ENCODE measurements around the gene SLC35F4.
"Not testable (repeated sequence)": the region's sequence is repeated elsewhere in the genome, so short reads cannot be mapped to it uniquely, and the experiment has no call there.

Gene SLC35F4

GRCh38 chr14:57712102-57712501 lies 153.8 kb downstream of the SLC35F4 start:
- H3K9me3 ChIP-seq (ENCODE audit: control insufficient read depth in 2 of 2, low read length in 2 of 2), result peaks cover 0 to 5% of the 10 kb centered on the region in 2 donors
- H3K27ac ChIP-seq (ENCODE audit: low read depth in 2 of 2, low read length in 2 of 2), result no peak overlapping the region
- no peaks in the 10 kb centered on the region for H3K27me3 ChIP-seq (ENCODE audit: control insufficient read depth in 2 of 2, insufficient read depth in 2 of 2, low read length in 2 of 2)
- no peak overlapping the region for H3K9ac ChIP-seq (ENCODE audit: low read depth in 1 of 2, low read length in 2 of 2)
- no peaks in the 10 kb centered on the region for H3K36me3 ChIP-seq (ENCODE audit: control insufficient read depth in 2 of 2, insufficient read depth in 2 of 2, low read length in 2 of 2)
- H3K4me1 ChIP-seq (ENCODE audit: control insufficient read depth in 2 of 2, insufficient read depth in 2 of 2, low read length in 2 of 2), result no peaks in the 10 kb centered on the region
- H3K4me3 ChIP-seq (ENCODE audit: low read length in 2 of 2), result no peak overlapping the region

GRCh38 chr14:57709909-57710308 lies 156.0 kb downstream of the SLC35F4 start:
- H3K27ac ChIP-seq (ENCODE audit: low read depth in 2 of 2, low read length in 2 of 2), result no peak overlapping the region
- no peaks in the 10 kb centered on the region for H3K4me1 ChIP-seq (ENCODE audit: control insufficient read depth in 2 of 2, insufficient read depth in 2 of 2, low read length in 2 of 2)
- no peaks in the 10 kb centered on the region for H3K27me3 ChIP-seq (ENCODE audit: control insufficient read depth in 2 of 2, insufficient read depth in 2 of 2, low read length in 2 of 2)
- no peaks in the 10 kb centered on the region for H3K36me3 ChIP-seq (ENCODE audit: control insufficient read depth in 2 of 2, insufficient read depth in 2 of 2, low read length in 2 of 2)
- no peak overlapping the region for H3K9ac ChIP-seq (ENCODE audit: low read depth in 1 of 2, low read length in 2 of 2)
- H3K4me3 ChIP-seq (ENCODE audit: low read length in 2 of 2), result no peak overlapping the region
- peaks cover 0 to 5% of the 10 kb centered on the region in 2 donors for H3K9me3 ChIP-seq (ENCODE audit: control insufficient read depth in 2 of 2, low read length in 2 of 2)

DNA sequence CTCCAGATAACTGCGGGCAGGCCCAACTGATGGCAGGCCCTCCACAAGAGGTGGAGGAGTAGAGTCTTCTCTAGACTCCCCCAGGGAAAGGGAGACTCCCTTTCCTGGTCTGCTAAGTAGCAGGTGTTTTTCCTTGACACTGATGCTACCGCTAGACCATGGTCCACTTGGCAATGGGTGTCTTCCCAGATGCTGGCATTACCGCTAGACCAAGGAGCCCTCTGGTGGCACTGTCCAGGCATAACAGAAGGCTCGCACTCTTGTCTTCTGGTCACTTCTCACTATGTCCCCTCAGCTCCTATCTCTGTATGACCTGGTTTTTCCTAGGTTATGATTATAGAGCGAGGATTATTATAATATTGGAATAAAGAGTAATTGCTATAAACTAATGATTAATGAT lies 156.8 kb downstream of the SLC35F4 start:
- not testable (repeated sequence) for H3K9me3 ChIP-seq (ENCODE audit: control insufficient read depth in 2 of 2, low read length in 2 of 2); H3K27me3 ChIP-seq (ENCODE audit: control insufficient read depth in 2 of 2, insufficient read depth in 2 of 2, low read length in 2 of 2); H3K36me3 ChIP-seq (ENCODE audit: control insufficient read depth in 2 of 2, insufficient read depth in 2 of 2, low read length in 2 of 2)

DNA sequence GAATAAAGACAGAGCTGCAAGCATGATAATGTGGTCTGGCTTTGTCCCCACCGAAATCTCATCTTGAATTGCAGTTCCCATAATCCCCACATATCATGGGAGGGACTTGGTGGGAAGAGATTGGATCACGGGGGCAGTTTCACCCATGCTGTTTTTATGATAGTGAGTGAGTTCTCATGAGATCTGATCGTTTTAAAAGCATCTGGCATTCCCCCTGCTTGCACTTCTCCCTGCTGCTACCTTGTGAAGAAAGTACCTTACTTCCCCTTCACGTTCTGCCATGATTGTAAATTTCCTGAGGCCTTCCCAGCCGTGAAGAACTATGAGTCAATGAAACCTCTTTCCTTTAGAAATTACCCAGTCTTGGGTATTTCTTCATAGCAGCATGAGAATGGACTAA lies 158.7 kb downstream of the SLC35F4 start:
- peaks cover 0 to 5% of the 10 kb centered on the region in 2 donors for H3K9me3 ChIP-seq (ENCODE audit: control insufficient read depth in 2 of 2, low read length in 2 of 2)
- no peaks in the 10 kb centered on the region for H3K4me1 ChIP-seq (ENCODE audit: control insufficient read depth in 2 of 2, insufficient read depth in 2 of 2, low read length in 2 of 2)
- H3K36me3 ChIP-seq (ENCODE audit: control insufficient read depth in 2 of 2, insufficient read depth in 2 of 2, low read length in 2 of 2), result no peaks in the 10 kb centered on the region
- no peak overlapping the region for H3K9ac ChIP-seq (ENCODE audit: low read depth in 1 of 2, low read length in 2 of 2)
- H3K27ac ChIP-seq (ENCODE audit: low read depth in 2 of 2, low read length in 2 of 2), result no peak overlapping the region
- H3K27me3 ChIP-seq (ENCODE audit: control insufficient read depth in 2 of 2, insufficient read depth in 2 of 2, low read length in 2 of 2), result no peaks in the 10 kb centered on the region
- no peak overlapping the region for H3K4me3 ChIP-seq (ENCODE audit: low read length in 2 of 2)

More for the DNA sequence above, 156.8 kb downstream of the SLC35F4 start:
- H3K27ac ChIP-seq (ENCODE audit: low read depth in 2 of 2, low read length in 2 of 2); H3K4me1 ChIP-seq (ENCODE audit: control insufficient read depth in 2 of 2, insufficient read depth in 2 of 2, low read length in 2 of 2); H3K4me3 ChIP-seq (ENCODE audit: low read length in 2 of 2); H3K9ac ChIP-seq (ENCODE audit: low read depth in 1 of 2, low read length in 2 of 2): not testable (repeated sequence)

- peaks cover 0 to under 1% of the 10 kb centered on the region in 2 donors for H3K9me3 ChIP-seq (ENCODE audit: control insufficient read depth in 2 of 2, low read length in 2 of 2)
- H3K36me3 ChIP-seq (ENCODE audit: control insufficient read depth in 2 of 2, insufficient read depth in 2 of 2, low read length in 2 of 2), result no peaks in the 10 kb centered on the region
- no peak overlapping the region for H3K9ac ChIP-seq (ENCODE audit: low read depth in 1 of 2, low read length in 2 of 2)
- H3K4me3 ChIP-seq (ENCODE audit: low read length in 2 of 2), result no peak overlapping the region
- no peak overlapping the region for H3K27ac ChIP-seq (ENCODE audit: low read depth in 2 of 2, low read length in 2 of 2)
- H3K27me3 ChIP-seq (ENCODE audit: control insufficient read depth in 2 of 2, insufficient read depth in 2 of 2, low read length in 2 of 2), result no peaks in the 10 kb centered on the region
- no peaks in the 10 kb centered on the region for H3K4me1 ChIP-seq (ENCODE audit: control insufficient read depth in 2 of 2, insufficient read depth in 2 of 2, low read length in 2 of 2)
Measured at GRCh38 chr14:57704763-57705162, 161.1 kb downstream of the SLC35F4 start.

GRCh38 chr14:57699947-57700346 lies 165.9 kb downstream of the SLC35F4 start:
- H3K27me3 ChIP-seq (ENCODE audit: control insufficient read depth in 2 of 2, insufficient read depth in 2 of 2, low read length in 2 of 2), result no peaks in the 10 kb centered on the region
- no peak overlapping the region for H3K27ac ChIP-seq (ENCODE audit: low read depth in 2 of 2, low read length in 2 of 2)
- H3K4me1 ChIP-seq (ENCODE audit: control insufficient read depth in 2 of 2, insufficient read depth in 2 of 2, low read length in 2 of 2), result no peaks in the 10 kb centered on the region
- no peaks in the 10 kb centered on the region for H3K36me3 ChIP-seq (ENCODE audit: control insufficient read depth in 2 of 2, insufficient read depth in 2 of 2, low read length in 2 of 2)
- H3K9ac ChIP-seq (ENCODE audit: low read depth in 1 of 2, low read length in 2 of 2), result no peak overlapping the region
- H3K4me3 ChIP-seq (ENCODE audit: low read length in 2 of 2), result no peak overlapping the region
- H3K9me3 ChIP-seq (ENCODE audit: control insufficient read depth in 2 of 2, low read length in 2 of 2), result no peaks in the 10 kb centered on the region

- no peaks in the 10 kb centered on the region for H3K4me1 ChIP-seq (ENCODE audit: control insufficient read depth in 2 of 2, insufficient read depth in 2 of 2, low read length in 2 of 2)
- no peaks in the 10 kb centered on the region for H3K27me3 ChIP-seq (ENCODE audit: control insufficient read depth in 2 of 2, insufficient read depth in 2 of 2, low read length in 2 of 2)
- no peak overlapping the region for H3K4me3 ChIP-seq (ENCODE audit: low read length in 2 of 2)
- no peaks in the 10 kb centered on the region for H3K36me3 ChIP-seq (ENCODE audit: control insufficient read depth in 2 of 2, insufficient read depth in 2 of 2, low read length in 2 of 2)
- no peak overlapping the region for H3K9ac ChIP-seq (ENCODE audit: low read depth in 1 of 2, low read length in 2 of 2)
- no peaks in the 10 kb centered on the region for H3K9me3 ChIP-seq (ENCODE audit: control insufficient read depth in 2 of 2, low read length in 2 of 2)
- no peak overlapping the region for H3K27ac ChIP-seq (ENCODE audit: low read depth in 2 of 2, low read length in 2 of 2)
Measured at GRCh38 chr14:57692671-57693070, 173.2 kb downstream of the SLC35F4 start.

- Histone ChIP-seq H3K4me1 (ENCODE audit: control insufficient read depth in 2 of 2, insufficient read depth in 2 of 2, low read length in 2 of 2) (no peaks in the 10 kb centered on the region), H3K27ac (ENCODE audit: low read depth in 2 of 2, low read length in 2 of 2) (no peak overlapping the region), H3K4me3 (ENCODE audit: low read length in 2 of 2) (no peak overlapping the region), H3K27me3 (ENCODE audit: control insufficient read depth in 2 of 2, insufficient read depth in 2 of 2, low read length in 2 of 2) (no peaks in the 10 kb centered on the region), H3K36me3 (ENCODE audit: control insufficient read depth in 2 of 2, insufficient read depth in 2 of 2, low read length in 2 of 2) (no peaks in the 10 kb centered on the region), H3K9ac (ENCODE audit: low read depth in 1 of 2, low read length in 2 of 2) (no peak overlapping the region), H3K9me3 (ENCODE audit: control insufficient read depth in 2 of 2, low read length in 2 of 2) (no peaks in the 10 kb centered on the region)
Measured at GRCh38 chr14:57687416-57687815, 178.5 kb downstream of the SLC35F4 start.

DNA sequence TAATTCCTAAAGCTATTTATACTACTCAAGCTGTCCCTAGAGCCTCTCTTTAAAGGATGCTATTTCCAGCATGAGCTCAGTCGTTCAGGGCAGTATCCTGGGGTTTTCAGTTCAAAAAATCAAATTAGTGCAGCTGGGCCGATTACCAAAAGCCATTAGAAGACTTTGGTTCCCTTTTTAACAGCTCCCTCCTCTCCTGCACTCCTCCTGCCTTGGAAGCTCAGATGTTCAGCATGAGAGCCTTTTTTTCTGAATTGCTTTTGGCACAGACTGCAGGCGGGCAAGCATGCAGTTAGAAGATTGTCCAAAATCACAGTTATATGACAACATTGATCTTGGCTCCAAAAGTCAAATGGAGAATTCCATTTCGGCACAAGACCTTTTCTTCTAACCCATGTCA lies 179.6 kb downstream of the SLC35F4 start:
- Histone ChIP-seq H3K27me3 (ENCODE audit: control insufficient read depth in 2 of 2, insufficient read depth in 2 of 2, low read length in 2 of 2) (no peaks in the 10 kb centered on the region), H3K9ac (ENCODE audit: low read depth in 1 of 2, low read length in 2 of 2) (no peak overlapping the region), H3K36me3 (ENCODE audit: control insufficient read depth in 2 of 2, insufficient read depth in 2 of 2, low read length in 2 of 2) (no peaks in the 10 kb centered on the region), H3K9me3 (ENCODE audit: control insufficient read depth in 2 of 2, low read length in 2 of 2) (no peaks in the 10 kb centered on the region), H3K4me3 (ENCODE audit: low read length in 2 of 2) (no peak overlapping the region), H3K4me1 (ENCODE audit: control insufficient read depth in 2 of 2, insufficient read depth in 2 of 2, low read length in 2 of 2) (no peaks in the 10 kb centered on the region), H3K27ac (ENCODE audit: low read depth in 2 of 2, low read length in 2 of 2) (no peak overlapping the region)

DNA sequence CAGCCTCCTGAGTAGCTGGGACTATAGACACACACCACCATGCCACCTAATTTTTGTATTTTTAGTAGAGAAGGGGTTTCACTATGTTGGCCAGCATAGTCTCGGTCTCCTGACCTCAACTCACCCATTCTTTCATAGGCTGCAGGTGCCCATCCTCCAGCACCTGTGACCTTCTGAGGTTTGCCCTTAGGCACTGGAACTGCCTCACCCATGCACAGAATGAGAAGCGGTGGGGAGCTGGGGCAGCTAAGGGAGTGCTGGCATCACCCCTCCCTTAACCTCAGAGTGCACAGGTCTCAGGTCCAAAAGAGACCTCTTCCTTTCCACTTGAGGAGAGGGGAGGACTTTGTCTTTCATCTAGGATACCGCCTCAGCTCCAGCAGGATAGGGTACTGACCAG lies 194.9 kb downstream of the SLC35F4 start:
- peaks cover 0 to 1% of the 10 kb centered on the region in 2 donors for H3K9me3 ChIP-seq (ENCODE audit: control insufficient read depth in 2 of 2, low read length in 2 of 2)
- no peak overlapping the region for H3K4me3 ChIP-seq (ENCODE audit: low read length in 2 of 2)
- H3K4me1 ChIP-seq (ENCODE audit: control insufficient read depth in 2 of 2, insufficient read depth in 2 of 2, low read length in 2 of 2), result no peaks in the 10 kb centered on the region
- H3K9ac ChIP-seq (ENCODE audit: low read depth in 1 of 2, low read length in 2 of 2), result no peak overlapping the region
- no peaks in the 10 kb centered on the region for H3K36me3 ChIP-seq (ENCODE audit: control insufficient read depth in 2 of 2, insufficient read depth in 2 of 2, low read length in 2 of 2)
- H3K27me3 ChIP-seq (ENCODE audit: control insufficient read depth in 2 of 2, insufficient read depth in 2 of 2, low read length in 2 of 2), result no peaks in the 10 kb centered on the region
- no peak overlapping the region for H3K27ac ChIP-seq (ENCODE audit: low read depth in 2 of 2, low read length in 2 of 2)

DNA sequence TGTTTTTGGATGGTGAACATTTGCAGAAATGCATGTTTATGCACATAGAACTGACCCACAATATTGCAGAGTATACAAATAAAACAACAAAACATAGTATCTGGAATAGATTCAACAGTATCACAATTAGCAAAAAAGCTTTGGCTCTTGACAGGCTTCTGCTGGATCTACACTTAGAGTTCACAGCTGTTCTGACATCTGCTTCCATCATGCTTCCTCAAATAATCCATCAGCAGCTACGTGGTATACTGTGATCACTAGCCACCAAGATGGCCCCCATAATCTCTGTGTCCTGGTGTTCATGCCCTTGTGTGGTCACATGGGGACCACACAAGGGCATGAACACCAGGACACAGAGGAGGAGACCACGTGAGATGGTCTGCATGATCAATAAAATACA lies 205.7 kb downstream of the SLC35F4 start:
- H3K27ac ChIP-seq (ENCODE audit: low read depth in 2 of 2, low read length in 2 of 2), result no peak overlapping the region
- H3K9me3 ChIP-seq (ENCODE audit: control insufficient read depth in 2 of 2, low read length in 2 of 2), result peaks cover 0 to 4% of the 10 kb centered on the region in 2 donors
- H3K4me3 ChIP-seq (ENCODE audit: low read length in 2 of 2), result no peak overlapping the region
- H3K4me1 ChIP-seq (ENCODE audit: control insufficient read depth in 2 of 2, insufficient read depth in 2 of 2, low read length in 2 of 2), result no peaks in the 10 kb centered on the region
- H3K36me3 ChIP-seq (ENCODE audit: control insufficient read depth in 2 of 2, insufficient read depth in 2 of 2, low read length in 2 of 2), result no peaks in the 10 kb centered on the region
- H3K9ac ChIP-seq (ENCODE audit: low read depth in 1 of 2, low read length in 2 of 2), result no peak overlapping the region
- H3K27me3 ChIP-seq (ENCODE audit: control insufficient read depth in 2 of 2, insufficient read depth in 2 of 2, low read length in 2 of 2), result no peaks in the 10 kb centered on the region
